K562 (cell line): Measurements from ENCODE around the gene KLRK1. TPM values are rescaled to one million over a fixed set of nuclear protein-coding genes. Genes with fewer than 3 reads are reported as not detected.

Experiments used
- ATAC-seq: fragments of 200-7000 bp; cut with Tn5 transposase; 3 replicates; pipeline ENCODE4 v1.9.1; 2020; ENCODE audit warnings: moderate library complexity
- BruUV-seq: library from RNA; stranded (reverse); fragments of 400-500 nt; replicated peaks from 2 replicates; lab custom pipeline; 2021; lab: Mats Ljungman, UMichigan
- CTCF ChIA-PET: fragments of 300-600 bp; formaldehyde crosslinking; extraction: SDS; loops from one replicate; lab custom pipeline; 2021; ENCODE audit warnings: low intra/inter-chr PET ratio; lab: Yijun Ruan, JAX
- POLR2A ChIA-PET: fragments of 300-600, 350-650 bp; sonication (Branson Sonifier 250); formaldehyde crosslinking; extraction: SDS; loops from one replicate; lab custom pipeline; 2021; ENCODE audit warnings: antibody characterized with exemption, inconsistent platforms; lab: Yijun Ruan, JAX
- DNase-seq, 4 experiments: peaks; one replicate each; pipeline versions ENCODE4 v3.0.0 to v3.0.0-alpha.2; 2011 to 2018; ENCODE audit warnings: low spot score in 3 of 4, mixed read lengths in 3 of 4; ENCODE audit errors: extremely low read depth in 1 of 4
- FAIRE-seq: peaks from 2 replicates; lab custom pipeline; 2011; peaks lifted over from hg19 to GRCh38; lab: Jason Lieb, UNC
- H2AFZ ChIP-seq: 2 replicates; pipeline ENCODE4 v1.6.0; 2011; ENCODE audit warnings: low read depth, low read length, control low read depth, inconsistent platforms
- H3K27ac ChIP-seq: fragments of 200-600 bp; 3 replicates; pipeline ENCODE4 v1.8.0; 2011; ENCODE audit warnings: low read depth, mild to moderate bottlenecking, control low read depth, inconsistent platforms, low read length, moderate library complexity, mixed read lengths; ENCODE audit errors: extremely low read depth
- H3K27me3 ChIP-seq, 2 experiments: fragments of 300-600 bp in 1 of 2; 2 replicates in 1 of 2; 3 replicates in 1 of 2; pipeline versions ENCODE4 v1.6.0 to v1.8.0; 2011; ENCODE audit warnings: inconsistent platforms in 2 of 2, low read length in 2 of 2, mild to moderate bottlenecking in 1 of 2, mixed read lengths in 1 of 2, moderate library complexity in 1 of 2; ENCODE audit not compliant: control insufficient read depth in 2 of 2, insufficient read depth in 2 of 2
- H3K36me3 ChIP-seq: fragments of 300-600 bp; 3 replicates; pipeline ENCODE4 v1.8.0; 2011; ENCODE audit warnings: mild to moderate bottlenecking, low read length, inconsistent platforms; ENCODE audit not compliant: control insufficient read depth, insufficient read depth
- H3K4me1 ChIP-seq, 2 experiments: fragments of 200-600 bp in 1 of 2; replicated peaks in 1 of 2; 2 replicates in 1 of 2; 3 replicates in 1 of 2; pipeline versions ENCODE4 v1.5.1 to v1.8.0; 2011; ENCODE audit warnings: inconsistent platforms in 2 of 2, low read length in 2 of 2, mild to moderate bottlenecking in 1 of 2, mixed read lengths in 1 of 2, moderate library complexity in 1 of 2; ENCODE audit not compliant: control insufficient read depth in 2 of 2, insufficient read depth in 2 of 2
- H3K4me2 ChIP-seq: 2 replicates; pipeline ENCODE4 v1.6.1; 2011; ENCODE audit warnings: low read length, control low read depth, inconsistent platforms, mixed read lengths; ENCODE audit not compliant: insufficient read depth
- H3K4me3 ChIP-seq: fragments of 200-600 bp; sonication (generic), shearing (Covaris generic); 2 replicates; pipeline ENCODE4 v1.5.1; 2016; ENCODE audit warnings: control low read depth, inconsistent platforms
- H3K79me2 ChIP-seq: fragments of 200-600 bp; 3 replicates; pipeline ENCODE4 v1.8.0; 2011; ENCODE audit warnings: low read length, inconsistent platforms; ENCODE audit not compliant: control insufficient read depth, insufficient read depth
- H3K9ac ChIP-seq, 2 experiments: 2 replicates each; pipeline versions ENCODE4 v1.6.0 to v1.6.1; 2011; ENCODE audit warnings: low read depth in 2 of 2, low read length in 2 of 2, control low read depth in 1 of 2, inconsistent platforms in 1 of 2, mild to moderate bottlenecking in 1 of 2, mixed read lengths in 1 of 2; ENCODE audit not compliant: insufficient read depth in 1 of 2
- H3K9me1 ChIP-seq: one replicate; pipeline ENCODE4 v1.6.0; 2011; ENCODE audit warnings: inconsistent platforms, mild to moderate bottlenecking, low read length, moderate library complexity; ENCODE audit not compliant: control insufficient read depth, insufficient read depth
- H3K9me3 ChIP-seq: replicated peaks from 2 replicates; pipeline ENCODE4 v1.5.1; 2011; ENCODE audit warnings: low read depth, low read length, inconsistent platforms; ENCODE audit not compliant: control insufficient read depth, insufficient read depth
- H4K20me1 ChIP-seq: replicated peaks from 2 replicates; pipeline ENCODE4 v1.6.1; 2011; ENCODE audit warnings: low read length, inconsistent platforms, mixed read lengths; ENCODE audit not compliant: control insufficient read depth, insufficient read depth
- CXXC5 ChIP-seq: fragments of 250-450 bp; sonication (Bioruptor Pico); IDR thresholded peaks from 2 replicates; pipeline ENCODE4 v1.8.0; 2022; ENCODE audit warnings: inconsistent platforms, mild to moderate bottlenecking, moderate library complexity
- HMG20A ChIP-seq: fragments of 450-650 bp; formaldehyde crosslinking; conservative IDR thresholded peaks from 2 replicates; pipeline ENCODE4 v1.4.0; 2020; ENCODE audit warnings: mild to moderate bottlenecking, mixed read lengths
- JUNB ChIP-seq: fragments of 450-650 bp; formaldehyde crosslinking; conservative IDR thresholded peaks from 2 replicates; pipeline ENCODE4 v1.4.0; 2020; ENCODE audit warnings: mild to moderate bottlenecking
- MTA1 ChIP-seq: fragments of 450-650 bp; IDR thresholded peaks from 2 replicates; pipeline ENCODE4 v1.6.1; 2017; ENCODE audit warnings: borderline replicate concordance
- NFIC ChIP-seq: fragments of 450-650 bp; IDR thresholded peaks from 2 replicates; pipeline ENCODE4 v1.6.1; 2017; ENCODE audit warnings: mild to moderate bottlenecking, inconsistent platforms
- PRMT5 ChIP-seq: sonication (generic); formaldehyde crosslinking; IDR thresholded peaks from 2 replicates; pipeline ENCODE4 v1.5.0; 2020; ENCODE audit warnings: missing genetic modification reagents
- RAD51 ChIP-seq: fragments of 450-650 bp; IDR thresholded peaks from 2 replicates; pipeline ENCODE4 v1.7.1; 2016; ENCODE audit warnings: low read depth, mild to moderate bottlenecking, borderline replicate concordance
- RCOR1 ChIP-seq, 2 experiments: IDR thresholded peaks; 2 replicates each; pipeline ENCODE4 v1.6.1; 2012; ENCODE audit warnings: low read depth in 2 of 2, low read length in 2 of 2, borderline replicate concordance in 1 of 2, improper control_type of control experiment in 1 of 2
- RHOXF2B ChIP-seq: fragments of 250-450 bp; sonication (Bioruptor Pico); conservative IDR thresholded peaks from 2 replicates; pipeline ENCODE4 v1.5.1; 2021
- ZNF12 ChIP-seq: sonication (generic); formaldehyde crosslinking; IDR thresholded peaks from 2 replicates; pipeline ENCODE4 v1.4.0; 2020; ENCODE audit warnings: mild to moderate bottlenecking, missing genetic modification reagents
- WGBS: fragments of 100-300 bp; shearing (Covaris generic); methylation state at CpG from one replicate; pipeline ENCODE4 v1.1.6; 2016; ENCODE audit warnings: low coverage, mixed read lengths; ENCODE audit not compliant: insufficient coverage; ENCODE audit errors: missing lambda C conversion rate; 5-methylcytosine and 5-hydroxymethylcytosine counted together
- in situ Hi-C: fragments of 300-500 bp; cut with MboI; formaldehyde crosslinking; loops from 4 replicates; pipeline ENCODE4 v1.15.0; 2018; ENCODE audit warnings: inconsistent platforms, mixed read lengths
- intact Hi-C: fragments of 100-400 bp; cut with micrococcal nuclease; formaldehyde crosslinking; loops from 2 replicates; pipeline ENCODE4 v1.14.2; 2022
- polyA plus RNA-seq, 8 experiments: library from polyadenylated mRNA; depleted of rRNA in 4 of 8; stranded (reverse) in 5 of 8; unstranded in 3 of 8; fragments of >200 nt; fragmentation: Nextera tagmentation in 2 of 8; fragmentation: Illumina TruSeq in 1 of 8; extraction: Ambion mirVana in 2 of 8; extraction: Trizol in 1 of 8; gene quantifications; 2 replicates each; pipeline versions ENCODE4 v1.2.1 to v1.2.3, GENCODE V29; 2011 to 2014; ENCODE audit warnings: inconsistent platforms in 1 of 8, missing spikeins in 1 of 8
- total RNA-seq, 7 experiments: library from RNA; depleted of rRNA in 6 of 7; stranded (reverse); fragments of >200 nt in 6 of 7; fragmentation: Illumina TruSeq in 2 of 7; extraction: Trizol in 2 of 7; gene quantifications; 2 replicates each; pipeline versions ENCODE4 v1.2.1 to v1.2.3, GENCODE V29; 2011 to 2021; ENCODE audit warnings: low replicate concordance in 1 of 7
- TF ChIP-seq, protein P1 (sequence below), 2 experiments: IDR thresholded peaks; 2 replicates each; pipeline ENCODE4 v1.6.1; 2011; ENCODE audit warnings: borderline replicate concordance in 1 of 2, control low read depth in 1 of 2, low read depth in 1 of 2, low read length in 1 of 2, mild to moderate bottlenecking in 1 of 2, mixed read lengths in 1 of 2, moderate library complexity in 1 of 2; ENCODE audit not compliant: insufficient read depth in 1 of 2, insufficient read length in 1 of 2, poor library complexity in 1 of 2, severe bottlenecking in 1 of 2; ENCODE audit errors: extremely low read depth in 1 of 2
- TF ChIP-seq, protein P2 (sequence below): fragments of 450-650 bp; IDR thresholded peaks from 2 replicates; pipeline ENCODE4 v1.6.1; 2016; ENCODE audit warnings: low read depth

Gene KLRK1
- total and polyA plus RNA-seq, 9 of the 15 experiments (the other 6 are each of a cell fraction or from before 2014, with no cell fraction given): 0.03 to 0.09 (median 0.06) TPM; not detected in 3

DNA sequence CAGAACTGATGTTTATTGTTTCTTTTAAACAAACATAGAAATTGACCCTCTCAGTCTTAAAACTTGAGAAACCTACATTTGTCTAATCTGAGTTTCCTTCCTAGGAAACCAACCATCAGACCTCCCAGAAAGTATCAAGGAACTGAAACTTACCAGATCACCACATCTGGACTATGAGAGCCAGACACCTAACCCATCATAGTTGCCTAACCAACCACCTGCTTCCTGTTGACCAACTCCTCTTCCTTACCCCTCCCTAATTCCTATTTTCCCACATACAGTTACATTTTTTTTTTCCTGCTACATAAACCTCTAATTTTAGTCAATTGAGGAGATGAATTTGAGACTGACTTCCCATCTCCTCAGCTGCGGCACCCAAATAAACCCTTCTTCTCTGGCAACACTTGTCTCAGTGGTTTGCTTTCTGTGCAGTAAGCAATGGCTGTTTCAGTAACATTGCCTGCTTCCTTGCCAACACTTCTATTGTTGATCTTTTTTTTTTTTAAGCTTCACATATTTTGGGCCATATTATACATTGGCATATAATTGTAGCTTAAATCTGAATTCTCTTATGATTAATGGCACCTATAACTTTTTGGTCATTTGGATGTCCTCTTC, 47.8 kb downstream of the KLRK1 start:
- BruUV-seq: no TSS peak
- Histone ChIP-seq H3K79me2 (no peaks in the 10 kb centered on the region), H3K27me3 (no peaks in the 10 kb centered on the region), H2AFZ (no peak overlapping the region), H3K4me3 (no peak overlapping the region), H3K36me3 (no peaks in the 10 kb centered on the region), H4K20me1 (no peaks in the 10 kb centered on the region), H3K9me1 (no peaks in the 10 kb centered on the region), H3K27ac (no peak overlapping the region), H3K9me3 (no peaks in the 10 kb centered on the region), H3K4me2 (no peak overlapping the region), H3K9ac (no peak overlapping the region), H3K4me1 (no peaks in the 10 kb centered on the region)
- TF ChIP-seq RCOR1 (IDR thresholded peaks at IDR 0.05; ENCODE audit: borderline replicate concordance in 1 of 2, low read depth in 2 of 2, low read length in 2 of 2): no peak
- no peak for TF ChIP-seq CXXC5
- no peak for TF ChIP-seq ZNF12 (CRISPR knock-in tag)
- no peak for TF ChIP-seq HMG20A (CRISPR knock-in tag)
- TF ChIP-seq MTA1: no peak
- no peak for TF ChIP-seq RAD51
- no peak for TF ChIP-seq RHOXF2B (CRISPR knock-in tag)
- no peak for TF ChIP-seq JUNB
- no peak for TF ChIP-seq NFIC
- TF ChIP-seq, protein P1, sequence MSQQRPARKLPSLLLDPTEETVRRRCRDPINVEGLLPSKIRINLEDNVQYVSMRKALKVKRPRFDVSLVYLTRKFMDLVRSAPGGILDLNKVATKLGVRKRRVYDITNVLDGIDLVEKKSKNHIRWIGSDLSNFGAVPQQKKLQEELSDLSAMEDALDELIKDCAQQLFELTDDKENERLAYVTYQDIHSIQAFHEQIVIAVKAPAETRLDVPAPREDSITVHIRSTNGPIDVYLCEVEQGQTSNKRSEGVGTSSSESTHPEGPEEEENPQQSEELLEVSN (IDR thresholded peaks at IDR 0.05; ENCODE audit: borderline replicate concordance in 1 of 2, extremely low read depth in 1 of 2, insufficient read depth in 1 of 2, insufficient read length in 1 of 2, low read depth in 1 of 2, low read length in 1 of 2, poor library complexity in 1 of 2, severe bottlenecking in 1 of 2): no peak
- TF ChIP-seq, protein P2, sequence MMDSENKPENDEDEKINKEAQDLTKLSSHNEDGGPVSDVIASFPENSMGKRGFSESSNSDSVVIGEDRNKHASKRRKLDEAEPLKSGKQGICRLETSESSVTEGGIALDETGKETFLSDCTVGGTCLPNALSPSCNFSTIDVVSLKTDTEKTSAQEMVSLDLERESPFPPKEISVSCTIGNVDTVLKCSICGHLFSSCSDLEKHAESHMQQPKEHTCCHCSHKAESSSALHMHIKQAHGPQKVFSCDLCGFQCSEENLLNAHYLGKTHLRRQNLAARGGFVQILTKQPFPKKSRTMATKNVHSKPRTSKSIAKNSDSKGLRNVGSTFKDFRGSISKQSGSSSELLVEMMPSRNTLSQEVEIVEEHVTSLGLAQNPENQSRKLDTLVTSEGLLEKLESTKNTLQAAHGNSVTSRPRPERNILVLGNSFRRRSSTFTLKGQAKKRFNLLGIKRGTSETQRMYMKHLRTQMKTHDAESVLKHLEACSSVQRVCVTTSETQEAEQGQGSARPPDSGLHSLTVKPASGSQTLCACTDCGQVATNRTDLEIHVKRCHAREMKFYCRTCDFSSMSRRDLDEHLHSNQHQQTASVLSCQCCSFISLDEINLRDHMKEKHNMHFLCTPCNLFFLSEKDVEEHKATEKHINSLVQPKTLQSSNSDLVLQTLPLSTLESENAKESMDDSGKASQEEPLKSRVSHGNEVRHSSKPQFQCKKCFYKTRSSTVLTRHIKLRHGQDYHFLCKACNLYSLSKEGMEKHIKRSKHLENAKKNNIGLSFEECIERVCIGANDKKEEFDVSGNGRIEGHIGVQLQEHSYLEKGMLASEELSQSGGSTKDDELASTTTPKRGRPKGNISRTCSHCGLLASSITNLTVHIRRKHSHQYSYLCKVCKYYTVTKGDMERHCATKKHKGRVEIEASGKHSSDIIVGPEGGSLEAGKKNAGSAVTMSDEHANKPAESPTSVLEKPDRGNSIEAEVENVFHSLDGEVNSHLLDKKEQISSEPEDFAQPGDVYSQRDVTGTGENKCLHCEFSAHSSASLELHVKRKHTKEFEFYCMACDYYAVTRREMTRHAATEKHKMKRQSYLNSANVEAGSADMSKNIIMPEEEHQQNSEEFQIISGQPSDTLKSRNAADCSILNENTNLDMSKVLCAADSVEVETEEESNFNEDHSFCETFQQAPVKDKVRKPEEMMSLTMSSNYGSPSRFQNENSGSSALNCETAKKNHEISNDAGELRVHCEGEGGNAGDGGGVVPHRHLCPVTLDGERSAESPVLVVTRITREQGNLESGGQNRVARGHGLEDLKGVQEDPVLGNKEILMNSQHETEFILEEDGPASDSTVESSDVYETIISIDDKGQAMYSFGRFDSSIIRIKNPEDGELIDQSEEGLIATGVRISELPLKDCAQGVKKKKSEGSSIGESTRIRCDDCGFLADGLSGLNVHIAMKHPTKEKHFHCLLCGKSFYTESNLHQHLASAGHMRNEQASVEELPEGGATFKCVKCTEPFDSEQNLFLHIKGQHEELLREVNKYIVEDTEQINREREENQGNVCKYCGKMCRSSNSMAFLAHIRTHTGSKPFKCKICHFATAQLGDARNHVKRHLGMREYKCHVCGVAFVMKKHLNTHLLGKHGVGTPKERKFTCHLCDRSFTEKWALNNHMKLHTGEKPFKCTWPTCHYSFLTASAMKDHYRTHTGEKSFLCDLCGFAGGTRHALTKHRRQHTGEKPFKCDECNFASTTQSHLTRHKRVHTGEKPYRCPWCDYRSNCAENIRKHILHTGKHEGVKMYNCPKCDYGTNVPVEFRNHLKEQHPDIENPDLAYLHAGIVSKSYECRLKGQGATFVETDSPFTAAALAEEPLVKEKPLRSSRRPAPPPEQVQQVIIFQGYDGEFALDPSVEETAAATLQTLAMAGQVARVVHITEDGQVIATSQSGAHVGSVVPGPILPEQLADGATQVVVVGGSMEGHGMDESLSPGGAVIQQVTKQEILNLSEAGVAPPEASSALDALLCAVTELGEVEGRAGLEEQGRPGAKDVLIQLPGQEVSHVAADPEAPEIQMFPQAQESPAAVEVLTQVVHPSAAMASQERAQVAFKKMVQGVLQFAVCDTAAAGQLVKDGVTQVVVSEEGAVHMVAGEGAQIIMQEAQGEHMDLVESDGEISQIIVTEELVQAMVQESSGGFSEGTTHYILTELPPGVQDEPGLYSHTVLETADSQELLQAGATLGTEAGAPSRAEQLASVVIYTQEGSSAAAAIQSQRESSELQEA: no peak
- TF ChIP-seq PRMT5 (CRISPR knock-in tag): no peak
- in situ Hi-C loops: no loop called here
- DNase-seq (no peak), ATAC-seq (no peak), FAIRE-seq (no peak)
- WGBS: 100% methylated on average over 1 of the region's 1 CpG
- ChIA-PET POLR2A (no interaction called here), CTCF (interaction anchor here (0.7 kb wide), 2 partner anchors 33 to 1144 kb away, joined by 3 to 4 read pairs; no protein-coding TSS in a partner anchor)
- intact Hi-C loops: no loop called here
